ENCODE data around the gene TRIM39.

DNA sequence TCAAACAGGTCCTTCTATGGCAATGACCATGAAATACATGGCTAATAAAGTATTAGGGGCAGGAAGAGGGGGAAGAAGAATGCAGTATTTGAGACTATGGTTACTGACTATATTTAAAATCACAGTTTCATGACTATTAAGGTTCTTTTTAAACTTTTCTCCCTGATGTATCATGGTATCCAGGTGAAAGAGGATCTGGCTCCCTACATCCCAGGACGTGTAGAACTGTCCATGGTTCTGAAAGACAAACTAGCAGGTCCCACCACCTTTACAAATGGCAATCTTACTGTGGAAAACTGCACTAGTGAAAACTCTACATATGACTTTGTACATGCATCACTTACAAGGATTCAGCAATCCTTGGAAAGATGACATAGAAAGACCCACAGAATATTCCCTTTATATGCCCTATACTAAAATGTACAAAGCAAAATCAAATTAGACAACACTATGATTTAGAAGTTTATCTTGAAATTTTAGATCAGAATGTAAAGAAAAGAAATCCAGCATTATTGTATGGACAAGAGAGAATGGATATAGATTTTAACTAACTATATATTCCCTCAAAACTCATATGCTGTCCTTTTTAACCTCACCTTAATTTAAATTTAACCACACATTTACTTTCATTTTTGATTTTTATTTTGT, 51.7 kb downstream of the TRIM39 start:
- TF ChIP-seq, protein P1, sequence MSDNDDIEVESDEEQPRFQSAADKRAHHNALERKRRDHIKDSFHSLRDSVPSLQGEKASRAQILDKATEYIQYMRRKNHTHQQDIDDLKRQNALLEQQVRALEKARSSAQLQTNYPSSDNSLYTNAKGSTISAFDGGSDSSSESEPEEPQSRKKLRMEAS (IDR thresholded peaks at IDR 0.05; ENCODE audit: low read depth) = no peak
- no peak for TF ChIP-seq RFX5 (IDR thresholded peaks at IDR 0.05; ENCODE audit: low read length)

All from SK-N-SH (cell line).